ENCODE results near the gene AK8.

The AK8 gene

GRCh38 chr9:132901858-132902831, 24.1 kb upstream of the AK8 start:
- DNase-seq (peak; percentile 75 to 86 (median 80)), ATAC-seq (replicated peaks) (peak; percentile 99)
- H3K4me3 Mint-ChIP-seq = no peak overlapping the region
- peaks cover 49% of the 10 kb centered on the region for H3K36me3 Mint-ChIP-seq (ENCODE audit: insufficient read depth)
- no peaks in the 10 kb centered on the region for H3K9me3 Mint-ChIP-seq
- H3K27me3 Mint-ChIP-seq = no peaks in the 10 kb centered on the region
- peak overlapping the region; percentile 66 to 81 for H3K27ac Mint-ChIP-seq
- peaks cover 4 to 7% of the 10 kb centered on the region in 2 donors for H3K4me1 Mint-ChIP-seq (ENCODE audit: low read depth in 2 of 2)

- H3K4me3 Mint-ChIP-seq = no peak overlapping the region
- ATAC-seq (replicated peaks) = no peak
- H3K36me3 Mint-ChIP-seq (ENCODE audit: insufficient read depth) = peaks cover 55% of the 10 kb centered on the region
- H3K4me1 Mint-ChIP-seq (ENCODE audit: low read depth in 2 of 2) = peaks cover 4 to 7% of the 10 kb centered on the region in 2 donors
- no peak overlapping the region for H3K27ac Mint-ChIP-seq
- H3K27me3 Mint-ChIP-seq = no peaks in the 10 kb centered on the region
- no peak for DNase-seq
- no peaks in the 10 kb centered on the region for H3K9me3 Mint-ChIP-seq
Measured at GRCh38 chr9:132898051-132898450, 20.0 kb upstream of the AK8 start.

- Mint-ChIP-seq H3K27ac (peak overlapping the region in 1 of 2 donors; percentile 15), H3K36me3 (ENCODE audit: insufficient read depth) (peaks cover 55% of the 10 kb centered on the region)
Measured at GRCh38 chr9:132896906-132897305, 18.8 kb upstream of the AK8 start.

GRCh38 chr9:132896264-132896663, 18.2 kb upstream of the AK8 start:
- no peak overlapping the region for H3K4me3 Mint-ChIP-seq
- no peak for ATAC-seq (replicated peaks)
- no peaks in the 10 kb centered on the region for H3K9me3 Mint-ChIP-seq

More at GRCh38 chr9:132896906-132897305, 18.8 kb upstream of the AK8 start:
- no peak for ATAC-seq (replicated peaks)
- H3K27me3 Mint-ChIP-seq = no peaks in the 10 kb centered on the region
- H3K4me1 Mint-ChIP-seq (ENCODE audit: low read depth in 2 of 2) = peaks cover 4 to 5% of the 10 kb centered on the region in 2 donors
- no peak overlapping the region for H3K4me3 Mint-ChIP-seq
- no peak for DNase-seq
- no peaks in the 10 kb centered on the region for H3K9me3 Mint-ChIP-seq

GRCh38 chr9:132894862-132895835, 17.1 kb upstream of the AK8 start:
- Mint-ChIP-seq H3K27me3 (no peaks in the 10 kb centered on the region), H3K27ac (peak overlapping the region in 1 of 2 donors; percentile 54), H3K9me3 (no peaks in the 10 kb centered on the region), H3K36me3 (ENCODE audit: insufficient read depth) (peaks cover 46% of the 10 kb centered on the region), H3K4me1 (ENCODE audit: low read depth in 2 of 2) (no peaks in the 10 kb centered on the region), H3K4me3 (no peak overlapping the region)
- ATAC-seq (replicated peaks) = no peak
- no peak for DNase-seq

More at GRCh38 chr9:132896264-132896663, 18.2 kb upstream of the AK8 start:
- Mint-ChIP-seq H3K27me3 (no peaks in the 10 kb centered on the region), H3K36me3 (ENCODE audit: insufficient read depth) (peaks cover 55% of the 10 kb centered on the region), H3K27ac (peak overlapping the region in 1 of 2 donors; percentile 15), H3K4me1 (ENCODE audit: low read depth in 2 of 2) (no peaks in the 10 kb centered on the region)
- DNase-seq = no peak

GRCh38 chr9:132894346-132894745, 16.3 kb upstream of the AK8 start:
- Mint-ChIP-seq H3K9me3 (no peaks in the 10 kb centered on the region), H3K27me3 (no peaks in the 10 kb centered on the region), H3K4me1 (ENCODE audit: low read depth in 2 of 2) (no peaks in the 10 kb centered on the region), H3K27ac (no peak overlapping the region), H3K4me3 (no peak overlapping the region), H3K36me3 (ENCODE audit: insufficient read depth) (peaks cover 38% of the 10 kb centered on the region)
- DNase-seq (no peak), ATAC-seq (replicated peaks) (no peak)

- peaks cover 5 to 9% of the 10 kb centered on the region in 2 donors for H3K4me1 Mint-ChIP-seq (ENCODE audit: low read depth in 2 of 2)
- no peaks in the 10 kb centered on the region for H3K27me3 Mint-ChIP-seq
- ATAC-seq (replicated peaks) = no peak
- peaks cover 27% of the 10 kb centered on the region for H3K36me3 Mint-ChIP-seq (ENCODE audit: insufficient read depth)
- no peaks in the 10 kb centered on the region for H3K9me3 Mint-ChIP-seq
- H3K27ac Mint-ChIP-seq = no peak overlapping the region
- DNase-seq = no peak
- H3K4me3 Mint-ChIP-seq = no peak overlapping the region
Measured at GRCh38 chr9:132892400-132892799, 14.3 kb upstream of the AK8 start.

- no peak overlapping the region for H3K4me3 Mint-ChIP-seq
- no peaks in the 10 kb centered on the region for H3K27me3 Mint-ChIP-seq
- no peak for ATAC-seq (replicated peaks)
- H3K36me3 Mint-ChIP-seq (ENCODE audit: insufficient read depth) = peaks cover 4% of the 10 kb centered on the region
- H3K9me3 Mint-ChIP-seq = no peaks in the 10 kb centered on the region
- H3K4me1 Mint-ChIP-seq (ENCODE audit: low read depth in 2 of 2) = peaks cover 5 to 9% of the 10 kb centered on the region in 2 donors
- DNase-seq = no peak
- peak overlapping the region in 1 of 2 donors; percentile 91 for H3K27ac Mint-ChIP-seq
Measured at GRCh38 chr9:132888151-132888550, 10.1 kb upstream of the AK8 start.

- Mint-ChIP-seq H3K9me3 (no peaks in the 10 kb centered on the region), H3K4me1 (ENCODE audit: low read depth in 2 of 2) (peaks cover 5 to 9% of the 10 kb centered on the region in 2 donors), H3K4me3 (no peak overlapping the region), H3K27ac (no peak overlapping the region), H3K27me3 (no peaks in the 10 kb centered on the region), H3K36me3 (ENCODE audit: insufficient read depth) (peaks cover 4% of the 10 kb centered on the region)
- no peak for DNase-seq
- no peak for ATAC-seq (replicated peaks)
Measured at GRCh38 chr9:132887181-132888120, 9.4 kb upstream of the AK8 start.

GRCh38 chr9:132886334-132886725, 8.2 kb upstream of the AK8 start:
- H3K27ac Mint-ChIP-seq = no peak overlapping the region
- H3K9me3 Mint-ChIP-seq = no peaks in the 10 kb centered on the region
- peaks cover 5 to 9% of the 10 kb centered on the region in 2 donors for H3K4me1 Mint-ChIP-seq (ENCODE audit: low read depth in 2 of 2)
- peaks cover 4% of the 10 kb centered on the region for H3K36me3 Mint-ChIP-seq (ENCODE audit: insufficient read depth)
- DNase-seq (no peak), ATAC-seq (replicated peaks) (no peak)
- no peaks in the 10 kb centered on the region for H3K27me3 Mint-ChIP-seq
- H3K4me3 Mint-ChIP-seq = no peak overlapping the region

- Mint-ChIP-seq H3K27me3 (no peaks in the 10 kb centered on the region), H3K36me3 (ENCODE audit: insufficient read depth) (peaks cover 4% of the 10 kb centered on the region), H3K9me3 (no peaks in the 10 kb centered on the region), H3K4me1 (ENCODE audit: low read depth in 2 of 2) (peaks cover 5 to 9% of the 10 kb centered on the region in 2 donors), H3K27ac (no peak overlapping the region), H3K4me3 (no peak overlapping the region)
- no peak for DNase-seq
- ATAC-seq (replicated peaks) = peak; percentile 54
Measured at GRCh38 chr9:132885720-132886333, 7.7 kb upstream of the AK8 start.

Data from effector memory CD8-positive, alpha-beta T cell (primary cell).